OCI-LY1 (cell line): ENCODE measurements around the gene M6PR.

Experiments
- H2AFZ ChIP-seq: fragments of 200-600 bp; sonication (generic), shearing (Covaris generic); 2 replicates; pipeline ENCODE4 v1.6.0; 2014; ENCODE audit warnings: antibody characterized with exemption, mild to moderate bottlenecking, low read length
- H3F3A ChIP-seq: fragments of 200-600 bp; sonication (generic), shearing (Covaris generic); 2 replicates; pipeline ENCODE4 v1.6.0; 2014; ENCODE audit warnings: mild to moderate bottlenecking, antibody characterized with exemption, low read length, moderate library complexity; ENCODE audit not compliant: insufficient read depth
- H3K27ac ChIP-seq: fragments of 200-600 bp; sonication (generic); 2 replicates; pipeline ENCODE4 v1.5.1; 2014; ENCODE audit warnings: low read length, mixed run types, mild to moderate bottlenecking, low read depth; ENCODE audit not compliant: poor library complexity, severe bottlenecking
- H3K27me3 ChIP-seq: fragments of 200-600 bp; sonication (generic); 2 replicates; pipeline ENCODE4 v1.6.0; 2014; ENCODE audit warnings: antibody characterized with exemption, mild to moderate bottlenecking, low read length, moderate library complexity; ENCODE audit not compliant: insufficient read depth
- H3K36me3 ChIP-seq: fragments of 200-600 bp; sonication (generic); 2 replicates; pipeline ENCODE4 v1.6.1; 2014; ENCODE audit warnings: mild to moderate bottlenecking, antibody characterized with exemption, low read length, moderate library complexity, mixed read lengths; ENCODE audit not compliant: insufficient read depth
- H3K4me1 ChIP-seq: fragments of 200-600 bp; sonication (generic); 2 replicates; pipeline ENCODE4 v1.5.1; 2014; ENCODE audit warnings: mild to moderate bottlenecking, low read length, moderate library complexity; ENCODE audit not compliant: insufficient read depth, severe bottlenecking
- H3K4me2 ChIP-seq: fragments of 200-600 bp; sonication (generic), shearing (Covaris generic); 2 replicates; pipeline ENCODE4 v1.6.1; 2014; ENCODE audit warnings: low read length
- H3K4me3 ChIP-seq: fragments of 200-600 bp; sonication (generic); 2 replicates; pipeline ENCODE4 v1.5.1; 2014; ENCODE audit warnings: low read length, low read depth, mild to moderate bottlenecking, mixed read lengths; ENCODE audit not compliant: poor library complexity, severe bottlenecking
- H3K79me2 ChIP-seq: fragments of 200-600 bp; shearing (Covaris generic); 2 replicates; pipeline ENCODE4 v1.6.1; 2016; ENCODE audit warnings: mixed run types, low read length, mixed read lengths; ENCODE audit not compliant: insufficient read depth
- H3K9ac ChIP-seq: fragments of 200-600 bp; sonication (generic), shearing (Covaris generic); 2 replicates; pipeline ENCODE4 v1.6.1; 2014; ENCODE audit warnings: mild to moderate bottlenecking, low read length, mixed read lengths
- H3K9me2 ChIP-seq: fragments of 200-600 bp; sonication (generic), shearing (Covaris generic); 2 replicates; pipeline ENCODE4 v1.6.1; 2014; ENCODE audit warnings: low read depth, mild to moderate bottlenecking, low read length, mixed read lengths
- H3K9me3 ChIP-seq: fragments of 200-600 bp; shearing (Covaris generic); 2 replicates; pipeline ENCODE4 v1.6.1; 2014; ENCODE audit warnings: low read length, mixed read lengths
- H4K20me1 ChIP-seq: fragments of 200-600 bp; sonication (generic), shearing (Covaris generic); 2 replicates; pipeline ENCODE4 v1.6.0; 2016; ENCODE audit warnings: mild to moderate bottlenecking, low read length; ENCODE audit not compliant: insufficient read depth
- EZH2 ChIP-seq: fragments of 200-600 bp; sonication (generic), shearing (Covaris generic); IDR thresholded peaks from 2 replicates; pipeline ENCODE4 v1.8.0; 2017; ENCODE audit warnings: borderline replicate concordance, mixed run types, mild to moderate bottlenecking, antibody characterized with exemption, low read length, moderate library complexity, mixed read lengths
- TF ChIP-seq, protein P1 (sequence below): fragments of 200-600 bp; sonication (generic), shearing (Covaris generic); IDR thresholded peaks from 2 replicates; pipeline ENCODE4 v1.5.1; 2017; ENCODE audit warnings: mild to moderate bottlenecking, antibody characterized with exemption, low read length, moderate library complexity, mixed read lengths

Gene M6PR

DNA sequence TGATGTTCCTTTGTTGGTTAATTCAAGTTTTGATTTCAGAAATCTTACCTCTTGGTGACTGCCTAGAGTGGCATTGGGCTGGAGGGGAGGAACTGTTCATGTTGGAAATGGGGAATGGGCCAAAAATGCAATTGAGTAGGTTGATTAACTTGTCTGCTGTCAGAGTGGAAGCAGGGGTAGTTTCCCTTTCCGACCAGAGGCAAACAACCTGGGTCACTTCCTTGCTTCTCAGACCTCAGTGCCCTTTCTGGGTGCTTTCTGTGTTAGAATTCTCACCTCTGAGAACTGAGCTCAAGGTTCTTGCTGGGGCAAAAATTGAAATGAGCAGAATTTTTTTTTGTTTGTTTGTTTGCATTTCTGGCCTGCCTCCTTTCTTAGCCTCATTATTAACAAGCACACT lies 2.3 kb upstream of the M6PR start:
- TF ChIP-seq, protein P1, sequence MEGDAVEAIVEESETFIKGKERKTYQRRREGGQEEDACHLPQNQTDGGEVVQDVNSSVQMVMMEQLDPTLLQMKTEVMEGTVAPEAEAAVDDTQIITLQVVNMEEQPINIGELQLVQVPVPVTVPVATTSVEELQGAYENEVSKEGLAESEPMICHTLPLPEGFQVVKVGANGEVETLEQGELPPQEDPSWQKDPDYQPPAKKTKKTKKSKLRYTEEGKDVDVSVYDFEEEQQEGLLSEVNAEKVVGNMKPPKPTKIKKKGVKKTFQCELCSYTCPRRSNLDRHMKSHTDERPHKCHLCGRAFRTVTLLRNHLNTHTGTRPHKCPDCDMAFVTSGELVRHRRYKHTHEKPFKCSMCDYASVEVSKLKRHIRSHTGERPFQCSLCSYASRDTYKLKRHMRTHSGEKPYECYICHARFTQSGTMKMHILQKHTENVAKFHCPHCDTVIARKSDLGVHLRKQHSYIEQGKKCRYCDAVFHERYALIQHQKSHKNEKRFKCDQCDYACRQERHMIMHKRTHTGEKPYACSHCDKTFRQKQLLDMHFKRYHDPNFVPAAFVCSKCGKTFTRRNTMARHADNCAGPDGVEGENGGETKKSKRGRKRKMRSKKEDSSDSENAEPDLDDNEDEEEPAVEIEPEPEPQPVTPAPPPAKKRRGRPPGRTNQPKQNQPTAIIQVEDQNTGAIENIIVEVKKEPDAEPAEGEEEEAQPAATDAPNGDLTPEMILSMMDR = no peak
- H4K20me1 ChIP-seq = no peaks in the 10 kb centered on the region
- no peaks in the 10 kb centered on the region for H3K9me2 ChIP-seq
- no peak overlapping the region for H3K27ac ChIP-seq
- peaks cover 54% of the 10 kb centered on the region for H3K36me3 ChIP-seq
- no peaks in the 10 kb centered on the region for H3K27me3 ChIP-seq
- H3K4me1 ChIP-seq = peaks cover 34% of the 10 kb centered on the region
- no peak overlapping the region for H3K4me3 ChIP-seq
- H3K9ac ChIP-seq = no peak overlapping the region
- H3F3A ChIP-seq = no peaks in the 10 kb centered on the region
- peaks cover 37% of the 10 kb centered on the region for H3K79me2 ChIP-seq
- H2AFZ ChIP-seq = no peak overlapping the region
- peaks cover 6% of the 10 kb centered on the region; the same call in 1 of the 2 replicates for H3K9me3 ChIP-seq
- peak overlapping the region; percentile 90; the same call in 1 of the 2 replicates for H3K4me2 ChIP-seq

DNA sequence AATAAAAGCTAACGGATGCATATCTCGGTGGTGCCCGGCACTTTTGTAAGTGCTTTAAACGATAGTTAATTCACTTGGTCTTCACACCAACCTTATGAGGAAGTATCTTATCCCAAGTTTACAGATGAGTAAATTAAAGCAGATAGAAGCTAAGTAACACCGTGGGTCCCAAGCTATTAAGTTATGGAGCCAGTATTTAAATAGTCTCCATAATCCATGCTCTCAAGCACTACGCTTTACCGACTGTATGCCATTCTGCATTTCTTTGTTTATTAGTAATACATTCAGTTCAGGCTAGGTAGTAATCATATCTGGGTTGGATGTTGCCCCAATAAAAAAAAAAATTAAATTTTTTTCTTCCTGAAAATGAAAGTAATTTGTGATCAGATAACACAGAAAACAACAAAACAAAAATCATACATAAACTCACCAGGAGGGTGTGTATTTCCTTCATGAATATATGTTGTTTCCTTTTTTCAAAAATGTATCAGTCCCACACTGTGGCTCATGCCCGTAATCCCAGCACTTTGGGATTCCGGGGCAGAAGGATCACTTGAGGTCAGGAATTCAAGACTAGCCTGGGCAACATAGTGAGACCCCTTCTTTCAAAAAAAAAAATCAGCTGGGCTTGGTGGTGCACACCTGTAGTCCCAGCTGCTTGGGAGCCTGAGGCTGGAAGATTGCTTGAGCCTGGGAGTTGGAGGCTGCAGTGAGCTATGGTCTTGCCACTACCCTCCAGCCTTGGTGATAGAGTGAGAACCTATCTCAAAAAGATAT lies 1.4 kb upstream of the M6PR start:
- Histone ChIP-seq H3K27ac (peak overlapping the region; percentile 79), H3K36me3 (peaks cover 55% of the 10 kb centered on the region), H3K4me1 (peaks cover 36% of the 10 kb centered on the region), H4K20me1 (no peaks in the 10 kb centered on the region), H2AFZ (peak overlapping the region; percentile 34; the same call in 1 of the 2 replicates), H3K79me2 (peaks cover 41% of the 10 kb centered on the region), H3K9me2 (no peaks in the 10 kb centered on the region), H3K9ac (peak overlapping the region; percentile 89), H3K4me3 (peak overlapping the region; percentile 89), H3F3A (no peaks in the 10 kb centered on the region), H3K4me2 (peak overlapping the region; percentile 90), H3K27me3 (no peaks in the 10 kb centered on the region), H3K9me3 (peaks cover 6% of the 10 kb centered on the region; the same call in 1 of the 2 replicates)
- TF ChIP-seq, protein P1 = peak; percentile 12; the same call in 1 of the 2 replicates
- no peak for TF ChIP-seq EZH2

DNA sequence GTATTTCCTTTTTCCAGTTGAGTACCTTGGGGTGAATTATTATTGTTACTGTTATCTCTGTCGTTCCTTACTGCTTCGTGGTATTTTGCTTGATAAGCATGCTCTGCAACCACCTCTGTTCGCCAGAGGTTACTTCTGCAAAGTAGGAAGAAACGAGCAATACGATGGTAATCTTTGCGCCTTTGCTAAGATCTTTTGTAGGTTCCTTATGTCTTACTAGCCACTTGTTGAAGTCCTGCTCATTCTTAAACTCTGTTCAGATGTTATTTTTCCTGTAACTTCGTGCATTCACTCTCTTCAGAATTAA lies 729 bp upstream of the M6PR start:
- no peaks in the 10 kb centered on the region for H3F3A ChIP-seq
- peak overlapping the region; percentile 34; the same call in 1 of the 2 replicates for H2AFZ ChIP-seq
- peaks cover 36% of the 10 kb centered on the region for H3K4me1 ChIP-seq
- H3K27ac ChIP-seq = peak overlapping the region; percentile 79
- no peaks in the 10 kb centered on the region for H3K27me3 ChIP-seq
- peak overlapping the region; percentile 90 for H3K4me2 ChIP-seq
- H3K36me3 ChIP-seq = peaks cover 56% of the 10 kb centered on the region
- H3K9me3 ChIP-seq = peaks cover 6% of the 10 kb centered on the region; the same call in 1 of the 2 replicates
- no peaks in the 10 kb centered on the region for H3K9me2 ChIP-seq
- H3K79me2 ChIP-seq = peaks cover 41% of the 10 kb centered on the region
- no peak for TF ChIP-seq EZH2
- TF ChIP-seq, protein P1 = no peak; the same call in 1 of the 2 replicates
- H4K20me1 ChIP-seq = no peaks in the 10 kb centered on the region
- H3K4me3 ChIP-seq = peak overlapping the region; percentile 89
- H3K9ac ChIP-seq = peak overlapping the region; percentile 89
